ENCODE measurements around the gene NCBP1.

NCBP1 gene

GRCh38 chr9:97623946-97624345 is 9.7 kb upstream of the NCBP1 start:
- H3K4me1 ChIP-seq (ENCODE audit: low read depth, poor library complexity, severe bottlenecking), result peaks cover 17% of the 10 kb centered on the region
- H2AFZ ChIP-seq (ENCODE audit: low read depth), result no peak overlapping the region
- TF ChIP-seq, protein P1, sequence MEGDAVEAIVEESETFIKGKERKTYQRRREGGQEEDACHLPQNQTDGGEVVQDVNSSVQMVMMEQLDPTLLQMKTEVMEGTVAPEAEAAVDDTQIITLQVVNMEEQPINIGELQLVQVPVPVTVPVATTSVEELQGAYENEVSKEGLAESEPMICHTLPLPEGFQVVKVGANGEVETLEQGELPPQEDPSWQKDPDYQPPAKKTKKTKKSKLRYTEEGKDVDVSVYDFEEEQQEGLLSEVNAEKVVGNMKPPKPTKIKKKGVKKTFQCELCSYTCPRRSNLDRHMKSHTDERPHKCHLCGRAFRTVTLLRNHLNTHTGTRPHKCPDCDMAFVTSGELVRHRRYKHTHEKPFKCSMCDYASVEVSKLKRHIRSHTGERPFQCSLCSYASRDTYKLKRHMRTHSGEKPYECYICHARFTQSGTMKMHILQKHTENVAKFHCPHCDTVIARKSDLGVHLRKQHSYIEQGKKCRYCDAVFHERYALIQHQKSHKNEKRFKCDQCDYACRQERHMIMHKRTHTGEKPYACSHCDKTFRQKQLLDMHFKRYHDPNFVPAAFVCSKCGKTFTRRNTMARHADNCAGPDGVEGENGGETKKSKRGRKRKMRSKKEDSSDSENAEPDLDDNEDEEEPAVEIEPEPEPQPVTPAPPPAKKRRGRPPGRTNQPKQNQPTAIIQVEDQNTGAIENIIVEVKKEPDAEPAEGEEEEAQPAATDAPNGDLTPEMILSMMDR (conservative IDR thresholded peaks at IDR 0.05; ENCODE audit: low read depth, low read length), result no peak
- H3K27ac ChIP-seq, result no peak overlapping the region
- 0 out of 2 replicates have a peak, but pooled peaks cover 8% of the 10 kb centered on the region for H3K79me2 ChIP-seq (ENCODE audit: insufficient read depth, low read depth)
- no peak overlapping the region for H3K4me3 ChIP-seq (IDR thresholded peaks at IDR 0.05; ENCODE audit: insufficient read depth, low read depth, low read length)
- H3K36me3 ChIP-seq (ENCODE audit: insufficient read depth), result no peaks in the 10 kb centered on the region
- H3K9ac ChIP-seq, result no peak overlapping the region
- no peaks in the 10 kb centered on the region for H4K20me1 ChIP-seq (ENCODE audit: insufficient read depth)
- H3K27me3 ChIP-seq (ENCODE audit: insufficient read depth, low read depth), result no peaks in the 10 kb centered on the region
- H3K4me2 ChIP-seq, result no peak overlapping the region

- Histone ChIP-seq H3K4me3 (IDR thresholded peaks at IDR 0.05; ENCODE audit: insufficient read depth, low read depth, low read length) (no peak overlapping the region), H4K20me1 (ENCODE audit: insufficient read depth) (no peaks in the 10 kb centered on the region), H3K4me1 (ENCODE audit: low read depth, poor library complexity, severe bottlenecking) (peaks cover 24% of the 10 kb centered on the region), H3K4me2 (no peak overlapping the region), H3K79me2 (ENCODE audit: insufficient read depth, low read depth) (0 out of 2 replicates have a peak, but pooled peaks cover 15% of the 10 kb centered on the region), H3K9ac (no peak overlapping the region), H2AFZ (ENCODE audit: low read depth) (no peak overlapping the region), H3K36me3 (ENCODE audit: insufficient read depth) (no peaks in the 10 kb centered on the region), H3K27ac (no peak overlapping the region), H3K27me3 (ENCODE audit: insufficient read depth, low read depth) (no peaks in the 10 kb centered on the region)
- TF ChIP-seq, protein P1 (conservative IDR thresholded peaks at IDR 0.05; ENCODE audit: low read depth, low read length), result no peak
Measured at GRCh38 chr9:97625620-97626019, 8.0 kb upstream of the NCBP1 start.

- TF ChIP-seq, protein P1 (conservative IDR thresholded peaks at IDR 0.05; ENCODE audit: low read depth, low read length), result no peak
- Histone ChIP-seq H3K36me3 (ENCODE audit: insufficient read depth) (no peaks in the 10 kb centered on the region), H4K20me1 (ENCODE audit: insufficient read depth) (no peaks in the 10 kb centered on the region), H3K79me2 (ENCODE audit: insufficient read depth, low read depth) (peaks cover 34% of the 10 kb centered on the region; the same call in 1 of the 2 replicates), H3K4me2 (0 out of 2 replicates have a peak overlapping the region, but pooled peaks have one; percentile 26), H3K4me1 (ENCODE audit: low read depth, poor library complexity, severe bottlenecking) (peaks cover 34% of the 10 kb centered on the region), H3K27ac (no peak overlapping the region), H3K4me3 (IDR thresholded peaks at IDR 0.05; ENCODE audit: insufficient read depth, low read depth, low read length) (no peak overlapping the region), H3K27me3 (ENCODE audit: insufficient read depth, low read depth) (no peaks in the 10 kb centered on the region), H3K9ac (no peak overlapping the region), H2AFZ (ENCODE audit: low read depth) (no peak overlapping the region)
Measured at GRCh38 chr9:97627624-97628023, 6.0 kb upstream of the NCBP1 start.

DNA sequence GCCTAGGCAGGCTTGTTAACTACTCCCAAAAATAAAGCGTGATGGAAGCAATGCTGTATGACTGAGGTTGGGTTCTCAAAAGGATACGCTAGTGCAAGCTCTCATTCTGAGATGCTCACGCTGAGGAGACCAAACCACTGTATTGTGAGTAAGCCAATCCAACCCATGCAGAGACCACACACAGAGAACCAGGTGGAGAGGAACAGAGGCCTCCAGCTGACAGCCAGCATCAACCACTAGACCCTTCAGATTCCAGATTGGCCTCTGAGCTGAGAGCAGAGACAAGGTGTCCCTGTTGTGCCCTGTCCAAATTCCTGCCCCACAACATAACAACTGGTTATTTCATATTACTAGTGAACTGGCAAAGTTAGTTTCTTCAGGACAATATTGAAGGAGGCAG is 5.0 kb upstream of the NCBP1 start:
- Histone ChIP-seq H3K9ac (no peak overlapping the region), H3K4me1 (ENCODE audit: low read depth, poor library complexity, severe bottlenecking) (peaks cover 34% of the 10 kb centered on the region), H3K36me3 (ENCODE audit: insufficient read depth) (no peaks in the 10 kb centered on the region), H3K4me3 (IDR thresholded peaks at IDR 0.05; ENCODE audit: insufficient read depth, low read depth, low read length) (no peak overlapping the region), H2AFZ (ENCODE audit: low read depth) (no peak overlapping the region), H4K20me1 (ENCODE audit: insufficient read depth) (no peaks in the 10 kb centered on the region), H3K79me2 (ENCODE audit: insufficient read depth, low read depth) (peaks cover 35% of the 10 kb centered on the region; the same call in 1 of the 2 replicates), H3K27me3 (ENCODE audit: insufficient read depth, low read depth) (no peaks in the 10 kb centered on the region), H3K4me2 (peak overlapping the region; percentile 19; the same call in 1 of the 2 replicates), H3K27ac (no peak overlapping the region; the same call in 1 of the 2 replicates)
- TF ChIP-seq, protein P1 (conservative IDR thresholded peaks at IDR 0.05; ENCODE audit: low read depth, low read length), result no peak

All from KMS-11 (cell line).